CD4-positive, alpha-beta T cell (primary cell): ENCODE data around the gene TRIM60. TPM values are rescaled to one million over a fixed set of nuclear protein-coding genes. Genes with fewer than 3 reads are reported as not detected.
"Not testable (repeated sequence)": the region's sequence is repeated elsewhere in the genome, so short reads cannot be mapped to it uniquely, and the experiment has no call there.

ENCODE experiments used
- ATAC-seq: fragments of 200-7000 bp; cut with Tn5 transposase; one replicate; pipeline ENCODE4 v1.10.0; 2022; ENCODE audit warnings: mild to moderate bottlenecking; ENCODE audit not compliant: poor library complexity
- CTCF ChIA-PET: fragments of 350-600 bp; sonication (Branson Sonifier 250); formaldehyde crosslinking; loops from one replicate; lab custom pipeline; 2021; ENCODE audit warnings: antibody characterized with exemption, inconsistent platforms; lab: Charles Lee
- POLR2A ChIA-PET: fragments of 350-600 bp; sonication (Branson Sonifier 250); formaldehyde crosslinking; loops from one replicate; lab custom pipeline; 2021; ENCODE audit warnings: antibody characterized with exemption, inconsistent platforms; lab: Charles Lee
- DNase-seq, 14 experiments: peaks; one replicate each; pipeline ENCODE4 v3.0.0-alpha.2; 2013 to 2020; ENCODE audit warnings: mixed read lengths in 2 of 14
- H3K27ac ChIP-seq, 2 donors: one replicate each; pipeline versions ENCODE4 v1.5.1 to v1.7.0; 2013; ENCODE audit warnings: low read length in 2 of 2, low read depth in 1 of 2, mild to moderate bottlenecking in 1 of 2
- H3K27me3 ChIP-seq, 2 experiments: 1 replicate in 1 of 2; 2 replicates in 1 of 2; pipeline versions ENCODE4 v1.6.1 to v1.7.0; 2013; ENCODE audit warnings: low read length in 2 of 2, control low read depth in 1 of 2, mild to moderate bottlenecking in 1 of 2, moderate library complexity in 1 of 2; ENCODE audit not compliant: insufficient read depth in 2 of 2, control insufficient read depth in 1 of 2
- H3K36me3 ChIP-seq: one replicate; pipeline ENCODE4 v1.6.1; 2013; ENCODE audit warnings: low read length, control low read depth; ENCODE audit not compliant: insufficient read depth
- H3K4me1 ChIP-seq: one replicate; pipeline ENCODE4 v1.6.1; 2013; ENCODE audit warnings: low read length, control low read depth; ENCODE audit not compliant: insufficient read depth
- H3K4me3 ChIP-seq: one replicate; pipeline ENCODE4 v1.5.1; 2013; ENCODE audit warnings: mild to moderate bottlenecking, low read length, moderate library complexity
- H3K9me3 ChIP-seq, 2 experiments: 1 replicate in 1 of 2; 2 replicates in 1 of 2; pipeline versions ENCODE4 v1.6.1 to v1.7.0; 2013; ENCODE audit warnings: low read length in 2 of 2, mild to moderate bottlenecking in 2 of 2, control low read depth in 1 of 2, moderate library complexity in 1 of 2; ENCODE audit not compliant: control insufficient read depth in 1 of 2, insufficient read depth in 1 of 2
- H3K27ac Mint-ChIP-seq: one replicate; pipeline ENCODE4 v1.8.0; 2020; ENCODE audit warnings: mixed read lengths
- H3K27me3 Mint-ChIP-seq: one replicate; pipeline ENCODE4 v1.8.0; 2021; ENCODE audit warnings: mixed read lengths
- H3K36me3 Mint-ChIP-seq: one replicate; pipeline ENCODE4 v1.8.0; 2021; ENCODE audit warnings: low read depth, mixed read lengths
- H3K4me1 Mint-ChIP-seq: one replicate; pipeline ENCODE4 v1.8.0; 2021; ENCODE audit warnings: low read depth, mixed read lengths
- H3K4me3 Mint-ChIP-seq: one replicate; pipeline ENCODE4 v1.8.0; 2020; ENCODE audit warnings: mild to moderate bottlenecking, mixed read lengths
- H3K9me3 Mint-ChIP-seq: one replicate; pipeline ENCODE4 v1.8.0; 2020; ENCODE audit warnings: mixed read lengths
- CTCF ChIP-seq: fragments of 200-600 bp; IDR thresholded peaks from one replicate; pipeline ENCODE4 v1.8.0; 2022; ENCODE audit warnings: antibody characterized with exemption, mild to moderate bottlenecking
- intact Hi-C, 2 experiments: fragments of 100-400 bp; cut with DNase I in 1 of 2; cut with micrococcal nuclease in 1 of 2; formaldehyde crosslinking; loops; one replicate each; pipeline versions ENCODE4 v1.15.1 to v1.9.0; 2023 to 2025; cut with DNase I, micrococcal nuclease
- polyA plus RNA-seq, 2 donors: library from polyadenylated mRNA; unstranded; fragments of 120-200 nt; gene quantifications; one replicate each; pipeline ENCODE4 v1.2.1, GENCODE V29; 2013
- total RNA-seq, 174 experiments: library from RNA in 2 of 174; stranded (reverse) in 2 of 174; gene quantifications; one replicate each; pipeline ENCODE4 v1.2.3 and lab custom pipeline; 2021 to 2026

The TRIM60 gene
- total RNA-seq, result not detected
- not detected for polyA plus RNA-seq (2013, experiment 1 of 2)
- polyA plus RNA-seq (2013, experiment 2 of 2), result not detected
- 0 to 0.10 (median 0) reads per million in 172 experiments for total RNA-seq (lab: John Stamatoyannopoulos, UW)

DNA sequence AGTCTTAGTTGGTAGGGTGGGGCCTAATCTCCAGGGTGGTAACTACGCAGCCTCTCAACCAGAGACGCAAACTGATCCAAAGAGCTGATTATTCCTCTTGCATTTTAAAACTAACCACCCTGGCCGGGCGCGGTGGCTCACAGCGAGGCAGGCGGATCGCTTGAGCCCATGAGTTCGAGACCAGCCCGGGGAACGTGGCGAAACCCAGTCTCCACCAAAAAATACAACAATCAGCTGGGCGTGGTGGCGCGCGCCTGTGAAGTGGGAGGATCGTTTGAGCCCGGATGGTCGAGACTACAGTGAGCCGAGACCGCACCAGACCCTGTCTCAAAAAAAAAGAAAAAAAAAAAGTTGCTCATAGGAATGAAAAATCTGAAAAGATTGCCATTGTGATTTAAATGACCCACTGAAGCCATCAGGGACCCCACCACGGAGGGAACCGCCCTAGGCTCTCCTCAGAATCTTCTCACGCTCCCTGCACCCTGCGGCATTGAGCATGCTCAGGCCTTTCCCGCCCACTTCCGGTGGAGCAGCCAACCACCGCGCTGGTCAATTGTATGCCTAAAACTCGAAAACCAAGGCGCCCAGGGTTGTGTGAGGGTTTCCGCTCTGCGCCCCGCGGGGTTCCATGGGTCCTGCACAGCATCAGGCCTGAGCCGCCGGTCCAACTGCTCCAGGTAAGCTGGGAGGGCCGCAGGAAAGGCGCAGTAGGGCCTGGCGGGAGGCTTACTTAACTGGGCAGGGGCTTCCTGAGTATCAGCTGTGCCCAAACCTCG is at the start of gene TRIM60:
TRIM60 (plus strand) TSS at position 564 of the 776 bp plus-strand sequence. CDS start 8,074 bp downstream, outside the sequence.
- H3K27ac ChIP-seq, result no peak within 1 kb of the TSS
- POLR2A ChIA-PET, result no interaction called here
- peaks cover 4% of the 10 kb centered on the region for H3K27me3 Mint-ChIP-seq
- H3K27ac Mint-ChIP-seq, result no peak within 1 kb of the TSS
- no peaks in the 10 kb centered on the region for H3K4me1 ChIP-seq
- no peaks in the 10 kb centered on the region for H3K36me3 Mint-ChIP-seq
- no peak within 1 kb of the TSS for H3K4me3 ChIP-seq
- no peak for ATAC-seq
- CTCF ChIA-PET, result no interaction called here
- intact Hi-C loops, result no loop called here
- H3K27me3 ChIP-seq, result no peaks in the 10 kb centered on the region
- no peaks in the 10 kb centered on the region for H3K36me3 ChIP-seq
- H3K4me1 Mint-ChIP-seq, result no peaks in the 10 kb centered on the region
- TF ChIP-seq CTCF, result no peak
- peaks cover 0 to 12% of the 10 kb centered on the region in 2 experiments for H3K9me3 ChIP-seq
- no peak for DNase-seq
- no peaks in the 10 kb centered on the region for H3K9me3 Mint-ChIP-seq
- H3K4me3 Mint-ChIP-seq, result no peak within 1 kb of the TSS

GRCh38 chr4:164989471-164989870 is 42.3 kb upstream of the TRIM60 start:
- H3K4me3 Mint-ChIP-seq, result no peak overlapping the region
- H3K27ac Mint-ChIP-seq, result no peak overlapping the region
- Histone ChIP-seq H3K4me3 (no peak overlapping the region), H3K36me3 (no peaks in the 10 kb centered on the region), H3K27me3 (no peaks in the 10 kb centered on the region), H3K9me3 (peaks cover 4% of the 10 kb centered on the region in 2 experiments), H3K27ac (no peak overlapping the region), H3K4me1 (no peaks in the 10 kb centered on the region)
- ChIA-PET POLR2A (no interaction called here), CTCF (no interaction called here)
- no peak for TF ChIP-seq CTCF
- DNase-seq (no peak), ATAC-seq (no peak)
- intact Hi-C loops, result no loop called here
- no peaks in the 10 kb centered on the region for H3K9me3 Mint-ChIP-seq
- no peaks in the 10 kb centered on the region for H3K36me3 Mint-ChIP-seq
- H3K27me3 Mint-ChIP-seq, result peaks cover 12% of the 10 kb centered on the region
- no peaks in the 10 kb centered on the region for H3K4me1 Mint-ChIP-seq

DNA sequence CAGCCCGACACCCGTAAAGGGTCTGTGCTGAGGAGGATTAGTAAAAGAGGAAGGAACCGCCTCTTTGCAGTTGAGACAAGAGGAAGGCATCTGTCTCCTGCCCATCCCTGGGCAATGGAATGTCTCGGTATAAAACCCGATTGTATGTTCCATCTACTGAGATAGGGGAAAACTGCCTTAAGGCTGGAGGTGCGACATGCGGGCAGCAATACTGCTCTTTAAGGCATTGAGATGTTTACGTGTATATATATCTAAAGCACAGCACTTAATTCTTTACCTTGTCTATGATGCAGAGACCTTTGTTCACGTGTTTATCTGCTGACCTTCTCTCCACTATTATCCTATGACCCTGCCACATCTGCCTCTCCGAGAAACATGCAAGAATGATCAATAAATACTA is 41.0 kb upstream of the TRIM60 start:
- H3K27ac Mint-ChIP-seq, POLR2A ChIA-PET, CTCF ChIA-PET, H3K4me3 Mint-ChIP-seq, H3K4me3 ChIP-seq, H3K9me3 Mint-ChIP-seq, intact Hi-C loops, H3K4me1 ChIP-seq, H3K27ac ChIP-seq, H3K27me3 ChIP-seq, H3K36me3 ChIP-seq, ATAC-seq, H3K4me1 Mint-ChIP-seq, H3K9me3 ChIP-seq, DNase-seq, H3K36me3 Mint-ChIP-seq: not testable (repeated sequence)
- peaks cover 16% of the 10 kb centered on the region for H3K27me3 Mint-ChIP-seq

GRCh38 chr4:164996123-164996522 is 35.7 kb upstream of the TRIM60 start:
- H3K4me3 ChIP-seq, H3K4me3 Mint-ChIP-seq, H3K4me1 ChIP-seq, H3K9me3 ChIP-seq, H3K27me3 ChIP-seq, H3K27ac ChIP-seq, H3K36me3 ChIP-seq, H3K36me3 Mint-ChIP-seq, POLR2A ChIA-PET, H3K27ac Mint-ChIP-seq, ATAC-seq, intact Hi-C loops, H3K4me1 Mint-ChIP-seq, H3K9me3 Mint-ChIP-seq, CTCF ChIA-PET, DNase-seq: not testable (repeated sequence)
- H3K27me3 Mint-ChIP-seq, result peaks cover 38% of the 10 kb centered on the region
